ENCODE data around the gene OR2A2. TPM values are rescaled to one million over a fixed set of nuclear protein-coding genes. Genes with fewer than 3 reads are reported as not detected.

OR2A2 gene
- total and polyA plus RNA-seq, 10 of the 15 experiments (the other 5 are each of a cell fraction or from before 2014, with no cell fraction given): not detected

DNA sequence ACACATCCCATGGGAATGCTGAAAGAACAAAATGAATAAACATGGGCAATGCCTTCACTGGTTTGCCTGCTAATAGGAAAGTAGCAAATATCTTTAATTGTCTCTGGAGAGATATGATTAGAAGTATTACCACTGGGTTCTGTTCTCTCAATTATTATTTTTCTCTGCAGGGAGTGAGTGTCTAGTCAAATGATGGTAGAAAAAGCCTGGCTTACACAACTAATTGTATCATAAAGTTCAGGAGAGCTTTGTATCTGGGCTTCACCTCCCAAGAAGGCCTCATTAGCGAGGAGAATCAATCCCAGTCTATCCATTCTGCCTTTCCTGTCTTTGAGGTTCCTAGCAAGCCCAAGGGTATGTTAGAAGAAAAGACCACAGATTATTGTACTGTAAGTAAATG lies 13.5 kb downstream of the OR2A2 start, which contains the start of gene OR2A14 (continued):
- no peak for TF ChIP-seq PRDM15 (CRISPR knock-in tag; IDR thresholded peaks at IDR 0.05)

- Histone ChIP-seq H3K9ac (ENCODE audit: control insufficient read depth, insufficient read depth, low read length) (no peak overlapping the region), H3K4me1 (ENCODE audit: control insufficient read depth, insufficient read depth, low read length) (no peaks in the 10 kb centered on the region), H4K20me1 (ENCODE audit: control insufficient read depth, insufficient read depth) (no peaks in the 10 kb centered on the region), H3K36me3 (ENCODE audit: control insufficient read depth in 2 of 2, insufficient read depth in 2 of 2, low read length in 1 of 2) (no peaks in the 10 kb centered on the region), H3K4me2 (ENCODE audit: control insufficient read depth, insufficient read depth) (no peak overlapping the region), H3K27ac (ENCODE audit: control insufficient read depth, insufficient read depth) (no peak overlapping the region), H3K27me3 (replicated peaks in 1 of 2; ENCODE audit: control insufficient read depth in 2 of 2, insufficient read depth in 2 of 2, low read length in 1 of 2) (no peaks in the 10 kb centered on the region), H2AFZ (ENCODE audit: control insufficient read depth, low read depth, low read length) (no peak overlapping the region), H3K9me3 (replicated peaks; ENCODE audit: control insufficient read depth, insufficient read depth, low read length) (no peaks in the 10 kb centered on the region), H3K79me2 (ENCODE audit: control insufficient read depth, insufficient read depth, low read length) (no peaks in the 10 kb centered on the region), H3K4me3 (no peak overlapping the region)
- ChIA-PET RAD21 (ENCODE audit: unreplicated experiment) (interaction anchor here (0.6 to 2.5 kb wide), 24 partner anchors 8 to 904 kb away, joined by 3 to 35 read pairs (median 4); partner anchors contain the start of genes OR2A25 and TCAF1), SMC1A (ENCODE audit: uncharacterized antibody, unreplicated experiment) (interaction anchor here (0.5 to 2.4 kb wide), 15 partner anchors 11 to 888 kb away, joined by 3 to 27 read pairs (median 4); no protein-coding TSS in a partner anchor), POLR2A (no interaction called here), CTCF (interaction anchor here (0.7 to 2.4 kb wide), 33 partner anchors 9 to 888 kb away, joined by 3 to 26 read pairs (median 5); partner anchors contain the start of genes TCAF1 and ZYX)
- in situ Hi-C loops (cut with MboI) (no loop called here), intact Hi-C loops (cut with micrococcal nuclease; ENCODE audit: unreplicated experiment) (loop anchor here (5.0 to 10.0 kb wide), 2 partner anchors 226 to 883 kb away; partner anchors contain the start of gene TCAF1)
- ATAC-seq: peak; percentile 100
- peak; percentile 61 for FAIRE-seq
- BruUV-seq (replicated peaks): no TSS peak
- peak; percentile 8 for DNase-seq (ENCODE audit: low read depth, low spot score)
- 0% methylated on average over 6 of the region's 6 CpGs for WGBS (ENCODE audit: insufficient coverage, insufficient replicate concordance, low lambda C conversion rate, missing lambda C conversion rate)
- TF ChIP-seq CHD2 (IDR thresholded peaks at IDR 0.05; ENCODE audit: borderline replicate concordance, low read depth, low read length) (no peak), ZNF207 (IDR thresholded peaks at IDR 0.05; ENCODE audit: borderline replicate concordance) (no peak), RAD51 (IDR thresholded peaks at IDR 0.05) (peak; percentile 97), NFIC (IDR thresholded peaks at IDR 0.05; ENCODE audit: low read depth, low read length) (no peak), CTCF (IDR thresholded peaks at IDR 0.05 in 2 of 3, conservative IDR thresholded peaks at IDR 0.05 in 1 of 3; ENCODE audit: control insufficient read depth in 2 of 3, extremely low read depth in 1 of 3, insufficient read depth in 1 of 3, low read depth in 3 of 3, low read length in 3 of 3) (peak; percentile 87 to 92 (median 89)), RAD21 (IDR thresholded peaks at IDR 0.05; ENCODE audit: insufficient read depth, low read depth, low read length) (peak; percentile 93), TBL1XR1 (IDR thresholded peaks at IDR 0.05; ENCODE audit: low read depth, low read length) (no peak), POLR2A (IDR thresholded peaks at IDR 0.05; ENCODE audit: low read depth, low read length) (no peak), MTA3 (IDR thresholded peaks at IDR 0.05; ENCODE audit: borderline replicate concordance, low read length) (no peak), FOS (IDR thresholded peaks at IDR 0.05; ENCODE audit: borderline replicate concordance, extremely low read depth, insufficient read length) (no peak), TCF7 (IDR thresholded peaks at IDR 0.05; ENCODE audit: borderline replicate concordance) (no peak)
- TF ChIP-seq, protein P1, sequence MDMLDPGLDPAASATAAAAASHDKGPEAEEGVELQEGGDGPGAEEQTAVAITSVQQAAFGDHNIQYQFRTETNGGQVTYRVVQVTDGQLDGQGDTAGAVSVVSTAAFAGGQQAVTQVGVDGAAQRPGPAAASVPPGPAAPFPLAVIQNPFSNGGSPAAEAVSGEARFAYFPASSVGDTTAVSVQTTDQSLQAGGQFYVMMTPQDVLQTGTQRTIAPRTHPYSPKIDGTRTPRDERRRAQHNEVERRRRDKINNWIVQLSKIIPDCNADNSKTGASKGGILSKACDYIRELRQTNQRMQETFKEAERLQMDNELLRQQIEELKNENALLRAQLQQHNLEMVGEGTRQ (IDR thresholded peaks at IDR 0.05; ENCODE audit: borderline replicate concordance, low read depth, low read length): peak; percentile 77
These were observed 18.4 kb downstream of the OR2A2 start for GRCh38 chr7:144127714-144128334.

Measured in GM12878 (cell line).